Endothelial cell of umbilical vein (primary cell): ENCODE data around the gene IFITM5. TPM values are rescaled to one million over a fixed set of nuclear protein-coding genes. Genes with fewer than 3 reads are reported as not detected.

Experiments
- BruUV-seq: library from RNA; stranded (reverse); fragments of 400-500 nt; replicated peaks from 2 replicates; lab custom pipeline; 2021; lab: Mats Ljungman, UMichigan
- CTCF ChIA-PET: fragments of 300-600, 350-600 bp; sonication (Branson Sonifier 250); formaldehyde crosslinking; loops from one replicate; lab custom pipeline; 2021; ENCODE audit warnings: antibody characterized with exemption, inconsistent platforms; lab: Charles Lee
- POLR2A ChIA-PET: fragments of 300-600, 350-600 bp; sonication (Branson Sonifier 250); formaldehyde crosslinking; loops from one replicate; lab custom pipeline; 2021; ENCODE audit warnings: antibody characterized with exemption, inconsistent platforms; lab: Charles Lee
- DNase-seq: peaks from one replicate; pipeline ENCODE4 v3.0.0-alpha.2; 2011; ENCODE audit warnings: low read depth, low spot score
- FAIRE-seq: peaks from 2 replicates; lab custom pipeline; 2011; peaks lifted over from hg19 to GRCh38; lab: Jason Lieb, UNC
- H2AFZ ChIP-seq: 2 replicates; pipeline ENCODE4 v1.6.0; 2012; ENCODE audit warnings: low read depth, low read length, control low read depth, inconsistent platforms
- H3K27ac ChIP-seq: 2 replicates; pipeline ENCODE4 v1.5.1; 2011; ENCODE audit warnings: low read depth, mild to moderate bottlenecking, control low read depth, low read length, moderate library complexity; ENCODE audit not compliant: insufficient read depth
- H3K27me3 ChIP-seq, 2 experiments: 2 replicates each; pipeline versions ENCODE4 v1.6.0 to v1.6.1; 2011; ENCODE audit warnings: low read length in 2 of 2, mixed read lengths in 1 of 2; ENCODE audit not compliant: control insufficient read depth in 2 of 2, insufficient read depth in 2 of 2
- H3K36me3 ChIP-seq, 2 experiments: 2 replicates in 1 of 2; 3 replicates in 1 of 2; pipeline ENCODE4 v1.5.1; 2011; ENCODE audit warnings: low read length in 2 of 2, mild to moderate bottlenecking in 1 of 2, moderate library complexity in 1 of 2; ENCODE audit not compliant: control insufficient read depth in 2 of 2, insufficient read depth in 2 of 2; ENCODE audit errors: extremely low read depth in 1 of 2
- H3K4me1 ChIP-seq: 3 replicates; pipeline ENCODE4 v1.5.1; 2011; ENCODE audit warnings: mild to moderate bottlenecking, low read length; ENCODE audit not compliant: control insufficient read depth, insufficient read depth; ENCODE audit errors: extremely low read depth
- H3K4me2 ChIP-seq: 2 replicates; pipeline ENCODE4 v1.6.1; 2011; ENCODE audit warnings: low read length, control low read depth, mixed read lengths; ENCODE audit not compliant: insufficient read depth
- H3K4me3 ChIP-seq, 3 experiments: fragments of 200-600 bp in 1 of 3; sonication (generic), shearing (Covaris generic) in 1 of 3; replicated peaks in 1 of 3; 2 replicates each; pipeline ENCODE4 v1.5.1; 2011 to 2016; ENCODE audit warnings: control low read depth in 3 of 3, low read length in 3 of 3, mild to moderate bottlenecking in 2 of 3, inconsistent platforms in 1 of 3, low read depth in 1 of 3, moderate library complexity in 1 of 3; ENCODE audit not compliant: insufficient read depth in 1 of 3
- H3K79me2 ChIP-seq: 2 replicates; pipeline ENCODE4 v1.6.0; 2012; ENCODE audit warnings: low read length, inconsistent platforms; ENCODE audit not compliant: control insufficient read depth, insufficient read depth
- H3K9ac ChIP-seq: replicated peaks from 2 replicates; pipeline ENCODE3; 2011; ENCODE audit warnings: low read length, control low read depth; ENCODE audit not compliant: insufficient read depth; ENCODE audit errors: extremely low read depth
- H3K9me1 ChIP-seq: replicated peaks from 3 replicates; pipeline ENCODE4 v1.6.0; 2011; ENCODE audit warnings: mild to moderate bottlenecking, low read length; ENCODE audit not compliant: control insufficient read depth, insufficient read depth; ENCODE audit errors: extremely low read depth
- H3K9me3 ChIP-seq: replicated peaks from 2 replicates; pipeline ENCODE4 v1.5.1; 2012; ENCODE audit warnings: low read length, inconsistent platforms; ENCODE audit not compliant: control insufficient read depth, insufficient read depth
- H4K20me1 ChIP-seq: replicated peaks from 2 replicates; pipeline ENCODE3; 2011; ENCODE audit warnings: mild to moderate bottlenecking, low read length; ENCODE audit not compliant: control insufficient read depth, insufficient read depth; ENCODE audit errors: extremely low read depth
- CTCF ChIP-seq, 2 donors: IDR thresholded peaks; 1 replicate in 1 of 2; 2 replicates in 1 of 2; pipeline ENCODE4 v1.5.1; 2011; ENCODE audit warnings: low read length in 2 of 2, mild to moderate bottlenecking in 2 of 2, moderate library complexity in 2 of 2, control low read depth in 1 of 2, inconsistent platforms in 1 of 2, low read depth in 1 of 2; ENCODE audit not compliant: insufficient read depth in 1 of 2; ENCODE audit errors: extremely low read depth in 1 of 2
- EZH2 ChIP-seq: IDR thresholded peaks from 2 replicates; pipeline ENCODE4 v1.6.1; 2012; ENCODE audit warnings: borderline replicate concordance, low read depth, mild to moderate bottlenecking, moderate library complexity, low read length, inconsistent platforms; ENCODE audit not compliant: severe bottlenecking
- FOS ChIP-seq: IDR thresholded peaks from 2 replicates; pipeline ENCODE4 v1.6.1; 2011; ENCODE audit warnings: mild to moderate bottlenecking, low read length, moderate library complexity, borderline replicate concordance; ENCODE audit not compliant: insufficient read depth
- GATA2 ChIP-seq: IDR thresholded peaks from 2 replicates; pipeline ENCODE4 v1.7.0; 2011; ENCODE audit warnings: low read depth, mild to moderate bottlenecking, moderate library complexity, mixed read lengths, low read length; ENCODE audit not compliant: insufficient read length, insufficient read depth
- JUN ChIP-seq: IDR thresholded peaks from 2 replicates; pipeline ENCODE4 v1.6.1; 2011; ENCODE audit warnings: borderline replicate concordance, low read depth; ENCODE audit not compliant: insufficient read length, insufficient read depth
- MAX ChIP-seq: IDR thresholded peaks from 2 replicates; pipeline ENCODE4 v1.6.1; 2011; ENCODE audit not compliant: insufficient read depth, insufficient read length
- MYC ChIP-seq: IDR thresholded peaks from one replicate; pipeline ENCODE4 v1.6.1; 2011; ENCODE audit warnings: mild to moderate bottlenecking, low read depth, low read length
- POLR2A ChIP-seq: IDR thresholded peaks from 2 replicates; pipeline ENCODE4 v1.6.1; 2012; ENCODE audit warnings: low read depth, mild to moderate bottlenecking, control low read depth, low read length
- POLR2AphosphoS5 ChIP-seq: IDR thresholded peaks from 2 replicates; pipeline ENCODE4 v1.6.1; 2012; ENCODE audit warnings: low read depth, mild to moderate bottlenecking, control low read depth, low read length, moderate library complexity; ENCODE audit not compliant: insufficient read depth
- dilution Hi-C: fragments of 300-500 bp; cut with MboI; formaldehyde crosslinking; loops from one replicate; pipeline ENCODE4 v1.15.0; 2019; ENCODE audit warnings: low sequenced_read_pairs; ENCODE audit not compliant: extremely low pct_ligation_motif_present
- intact Hi-C: fragments of 100-400 bp; cut with micrococcal nuclease; formaldehyde crosslinking; loops from one replicate; pipeline ENCODE4 v1.10.0; 2022
- polyA plus RNA-seq, 4 experiments: library from polyadenylated mRNA; depleted of rRNA in 3 of 4; stranded (reverse) in 3 of 4; unstranded in 1 of 4; fragments of >200 nt; gene quantifications; 2 replicates each; pipeline versions ENCODE4 v1.2.1 to v1.2.3, GENCODE V29; 2011 to 2012; ENCODE audit warnings: missing spikeins in 1 of 4
- total RNA-seq: library from RNA; stranded (reverse); gene quantifications from 2 replicates; pipeline ENCODE4 v1.2.3, GENCODE V29; 2021

Gene IFITM5
- total and polyA plus RNA-seq, 2 donors (not counting 3 experiments of a cell fraction or from before 2014, with no cell fraction given) = not detected

- ChIA-PET POLR2A (no interaction called here), CTCF (interaction anchor here (1.0 to 2.2 kb wide), 2 partner anchors 15 to 39 kb away, joined by 5 to 11 read pairs; no protein-coding TSS in a partner anchor)
- H3K27ac ChIP-seq = no peak overlapping the region
- no peak overlapping the region for H3K9ac ChIP-seq
- no peak overlapping the region for H2AFZ ChIP-seq
- H3K36me3 ChIP-seq = peaks cover 0 to 8% of the 10 kb centered on the region in 2 experiments
- dilution Hi-C loops (no loop called here), intact Hi-C loops (no loop called here)
- DNase-seq (no peak), FAIRE-seq (no peak)
- no peak for TF ChIP-seq GATA2
- TF ChIP-seq POLR2A = no peak
- no peak for TF ChIP-seq MYC
- no peak for TF ChIP-seq JUN
- no peak for TF ChIP-seq FOS
- no peak for TF ChIP-seq POLR2AphosphoS5
- TF ChIP-seq CTCF (IDR thresholded peaks at IDR 0.05; ENCODE audit: extremely low read depth in 1 of 2, insufficient read depth in 1 of 2, low read depth in 1 of 2, low read length in 2 of 2) = no peak
- TF ChIP-seq EZH2 = no peak
- TF ChIP-seq MAX = no peak
- no peak overlapping the region for H3K4me2 ChIP-seq
- no peaks in the 10 kb centered on the region for H3K9me1 ChIP-seq
- TSS peak; percentile 58 for BruUV-seq
- H3K9me3 ChIP-seq = no peaks in the 10 kb centered on the region
- peaks cover 8% of the 10 kb centered on the region in 2 experiments for H3K27me3 ChIP-seq
- peaks cover 3% of the 10 kb centered on the region for H3K4me1 ChIP-seq
- peak overlapping the region in 1 of 3 experiments; percentile 58 for H3K4me3 ChIP-seq
- H4K20me1 ChIP-seq = no peaks in the 10 kb centered on the region
- no peaks in the 10 kb centered on the region for H3K79me2 ChIP-seq
Observed at GRCh38 chr11:289712-290620, 9.4 kb downstream of the IFITM5 start.
